Esophagus (tissue), 2 donors: ENCODE results near the gene GUCY1A2. TPM values are rescaled to one million over a fixed set of nuclear protein-coding genes. Genes with fewer than 3 reads are reported as not detected.

Experiments used
- H3K27ac ChIP-seq, 2 donors: one replicate each; pipeline ENCODE4 v1.5.1; 2013; ENCODE audit warnings: low read depth in 2 of 2, mild to moderate bottlenecking in 2 of 2, inconsistent platforms in 1 of 2, low read length in 1 of 2, moderate library complexity in 1 of 2
- H3K27me3 ChIP-seq, 2 donors: one replicate each; pipeline ENCODE4 v1.6.1; 2013; ENCODE audit warnings: low read length in 2 of 2, control low read depth in 1 of 2, mild to moderate bottlenecking in 1 of 2; ENCODE audit not compliant: insufficient read depth in 2 of 2, control insufficient read depth in 1 of 2
- H3K36me3 ChIP-seq, 2 donors: one replicate each; pipeline ENCODE4 v1.6.1; 2013; ENCODE audit warnings: low read length in 1 of 2; ENCODE audit not compliant: control insufficient read depth in 2 of 2, insufficient read depth in 2 of 2
- H3K4me1 ChIP-seq, 2 donors: one replicate each; pipeline ENCODE4 v1.6.1; 2013; ENCODE audit warnings: low read length in 1 of 2; ENCODE audit not compliant: control insufficient read depth in 2 of 2, insufficient read depth in 2 of 2
- H3K4me3 ChIP-seq, 2 donors: one replicate each; pipeline ENCODE4 v1.5.1; 2013; ENCODE audit warnings: low read length in 2 of 2, mild to moderate bottlenecking in 2 of 2, low read depth in 1 of 2, moderate library complexity in 1 of 2
- H3K9me3 ChIP-seq, 2 donors: one replicate each; pipeline ENCODE4 v1.6.1; 2013; ENCODE audit warnings: mild to moderate bottlenecking in 2 of 2, low read depth in 1 of 2, low read length in 1 of 2, moderate library complexity in 1 of 2; ENCODE audit not compliant: control insufficient read depth in 2 of 2, insufficient read depth in 1 of 2
- WGBS, 2 donors: extraction: QIAGEN DNeasy Blood & Tissue Kit; methylation state at CpG; one replicate each; pipeline ENCODE4 v1.1.7; 2013; 5-methylcytosine and 5-hydroxymethylcytosine counted together
- polyA plus RNA-seq, 2 donors: library from polyadenylated mRNA; stranded (reverse); fragments of 200-250 nt; gene quantifications; one replicate each; pipeline ENCODE4 v1.2.3, GENCODE V29; 2013
- donor health status: healthy with polysubstance abuse.
- donor health status: Bipolar disorder and iron deficiency.

The GUCY1A2 gene
- polyA plus RNA-seq, 2 donors = 0.04 to 0.07 TPM

- Histone ChIP-seq H3K4me1 (no peaks in the 10 kb centered on the region), H3K9me3 (no peaks in the 10 kb centered on the region), H3K36me3 (no peaks in the 10 kb centered on the region), H3K27me3 (no peaks in the 10 kb centered on the region), H3K27ac (no peak overlapping the region), H3K4me3 (no peak overlapping the region)
- 82 to 88% methylated on average over 6 of the region's 6 CpGs for WGBS, 2 donors
Measured at GRCh38 chr11:106627694-106628093, 390.6 kb downstream of the GUCY1A2 start.

DNA sequence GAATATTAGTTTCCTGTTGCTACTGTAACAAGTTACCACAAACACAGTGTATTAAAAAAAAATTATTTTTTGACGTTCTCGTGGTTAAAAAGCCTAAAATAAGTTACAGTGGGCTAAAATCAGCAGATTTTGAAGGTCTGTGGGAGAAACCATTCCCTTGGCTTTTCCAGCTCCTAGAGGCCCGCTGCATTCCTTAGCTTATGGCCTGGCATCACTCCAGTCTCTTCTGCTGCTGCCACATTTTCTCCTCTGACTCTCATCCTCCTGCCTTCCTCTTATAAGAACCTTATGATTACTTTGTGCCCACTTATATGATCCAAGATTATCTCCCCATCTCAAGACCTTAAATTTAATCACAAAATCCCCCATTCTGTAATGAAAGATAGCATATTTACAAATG is 392.7 kb downstream of the GUCY1A2 start:
- WGBS, 2 donors = 63 to 75% methylated on average over 3 of the region's 3 CpGs
- H3K36me3 ChIP-seq = no peaks in the 10 kb centered on the region
- H3K4me3 ChIP-seq = no peak overlapping the region
- no peak overlapping the region for H3K27ac ChIP-seq
- H3K4me1 ChIP-seq = no peaks in the 10 kb centered on the region
- no peaks in the 10 kb centered on the region for H3K9me3 ChIP-seq
- H3K27me3 ChIP-seq = no peaks in the 10 kb centered on the region

- Histone ChIP-seq H3K27ac (no peak overlapping the region), H3K9me3 (no peaks in the 10 kb centered on the region), H3K4me1 (no peaks in the 10 kb centered on the region), H3K4me3 (no peak overlapping the region), H3K27me3 (no peaks in the 10 kb centered on the region), H3K36me3 (no peaks in the 10 kb centered on the region)
- WGBS, 2 donors = 59 to 64% methylated on average over 3 of the region's 3 CpGs
Measured at GRCh38 chr11:106624377-106624776, 393.9 kb downstream of the GUCY1A2 start.
